Fibroblast of mammary gland (primary cell): ENCODE results near the gene TP53I3.
A peak's percentile ranks its signal among the peaks of the same experiment; 100 is the strongest.

Source experiments
- DNase-seq: peaks from one replicate; pipeline ENCODE4 v3.0.0-alpha.2; 2010; ENCODE audit warnings: low read depth
- H3K4me3 ChIP-seq: 2 replicates; pipeline ENCODE4 v1.5.1; 2011; ENCODE audit warnings: low read depth, mild to moderate bottlenecking, low read length, moderate library complexity; ENCODE audit not compliant: control insufficient read depth
- TF ChIP-seq, protein P1 (sequence below): conservative IDR thresholded peaks from 2 replicates; pipeline ENCODE4 v1.5.1; 2011; ENCODE audit warnings: low read depth, low read length, inconsistent platforms; ENCODE audit not compliant: control insufficient read depth, insufficient read depth

TP53I3 gene

DNA sequence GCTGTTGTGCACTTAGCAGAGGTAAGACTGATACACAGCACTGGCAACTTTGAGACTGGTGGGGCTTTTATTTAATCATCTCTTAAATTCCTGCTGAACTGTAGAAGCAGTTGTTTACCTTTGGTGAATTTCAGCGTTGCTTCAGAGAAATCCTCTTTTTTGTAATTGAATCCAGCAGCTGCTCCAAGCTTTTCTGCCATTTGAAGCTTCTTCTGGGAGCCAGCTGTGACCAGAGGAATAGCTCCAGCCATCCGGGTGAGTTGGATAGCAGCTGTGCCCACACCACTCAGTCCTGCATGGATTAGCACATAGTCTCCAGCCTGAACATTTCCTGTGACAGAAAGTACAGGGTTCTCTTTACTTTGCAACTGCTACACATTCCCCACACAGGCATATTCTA is 3.9 kb downstream of the TP53I3 start:
- DNase-seq, result no peak
- H3K4me3 ChIP-seq, result no peak overlapping the region
- TF ChIP-seq, protein P1, sequence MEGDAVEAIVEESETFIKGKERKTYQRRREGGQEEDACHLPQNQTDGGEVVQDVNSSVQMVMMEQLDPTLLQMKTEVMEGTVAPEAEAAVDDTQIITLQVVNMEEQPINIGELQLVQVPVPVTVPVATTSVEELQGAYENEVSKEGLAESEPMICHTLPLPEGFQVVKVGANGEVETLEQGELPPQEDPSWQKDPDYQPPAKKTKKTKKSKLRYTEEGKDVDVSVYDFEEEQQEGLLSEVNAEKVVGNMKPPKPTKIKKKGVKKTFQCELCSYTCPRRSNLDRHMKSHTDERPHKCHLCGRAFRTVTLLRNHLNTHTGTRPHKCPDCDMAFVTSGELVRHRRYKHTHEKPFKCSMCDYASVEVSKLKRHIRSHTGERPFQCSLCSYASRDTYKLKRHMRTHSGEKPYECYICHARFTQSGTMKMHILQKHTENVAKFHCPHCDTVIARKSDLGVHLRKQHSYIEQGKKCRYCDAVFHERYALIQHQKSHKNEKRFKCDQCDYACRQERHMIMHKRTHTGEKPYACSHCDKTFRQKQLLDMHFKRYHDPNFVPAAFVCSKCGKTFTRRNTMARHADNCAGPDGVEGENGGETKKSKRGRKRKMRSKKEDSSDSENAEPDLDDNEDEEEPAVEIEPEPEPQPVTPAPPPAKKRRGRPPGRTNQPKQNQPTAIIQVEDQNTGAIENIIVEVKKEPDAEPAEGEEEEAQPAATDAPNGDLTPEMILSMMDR, result no peak

DNA sequence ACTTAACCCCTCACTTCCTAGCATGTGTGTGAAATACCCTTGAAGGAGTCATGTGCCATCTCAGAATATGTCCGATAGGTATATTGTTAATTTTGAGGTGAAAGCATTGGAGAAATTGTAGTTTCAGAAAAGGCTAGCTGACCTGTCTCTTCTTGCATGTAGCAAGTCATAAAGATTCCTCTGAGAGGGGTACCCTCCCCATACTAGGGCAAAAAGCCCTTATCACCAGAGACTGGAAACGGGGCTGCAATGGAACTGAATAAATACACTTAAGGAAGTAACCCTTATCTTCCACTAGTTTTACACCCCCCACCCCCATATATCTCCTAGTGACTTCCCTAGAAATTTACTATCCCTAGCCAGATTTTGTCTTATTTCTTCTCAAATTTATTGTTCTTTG is 6.8 kb downstream of the TP53I3 start:
- no peak for DNase-seq
- TF ChIP-seq, protein P1, result no peak
- H3K4me3 ChIP-seq, result peak overlapping the region; percentile 99

DNA sequence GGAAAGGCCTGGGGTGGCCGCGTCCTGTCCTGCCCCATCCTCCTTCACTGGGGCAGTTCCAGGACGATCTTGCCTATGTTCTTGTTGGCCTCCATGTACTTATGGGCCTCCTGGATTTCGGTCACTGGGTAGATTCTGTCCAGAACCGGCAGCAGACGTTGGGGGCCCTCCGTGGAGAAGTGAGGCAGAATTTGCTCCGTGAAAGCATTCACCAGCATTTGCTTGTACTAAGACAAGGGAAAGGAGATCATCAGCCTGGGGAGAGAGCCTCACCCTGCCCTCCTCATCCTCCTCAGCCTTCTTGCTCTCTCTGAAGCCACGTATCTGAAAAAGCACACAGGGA is 7.1 kb downstream of the TP53I3 start:
- TF ChIP-seq, protein P1, result no peak
- no peak for DNase-seq
- H3K4me3 ChIP-seq, result peak overlapping the region; percentile 99

DNA sequence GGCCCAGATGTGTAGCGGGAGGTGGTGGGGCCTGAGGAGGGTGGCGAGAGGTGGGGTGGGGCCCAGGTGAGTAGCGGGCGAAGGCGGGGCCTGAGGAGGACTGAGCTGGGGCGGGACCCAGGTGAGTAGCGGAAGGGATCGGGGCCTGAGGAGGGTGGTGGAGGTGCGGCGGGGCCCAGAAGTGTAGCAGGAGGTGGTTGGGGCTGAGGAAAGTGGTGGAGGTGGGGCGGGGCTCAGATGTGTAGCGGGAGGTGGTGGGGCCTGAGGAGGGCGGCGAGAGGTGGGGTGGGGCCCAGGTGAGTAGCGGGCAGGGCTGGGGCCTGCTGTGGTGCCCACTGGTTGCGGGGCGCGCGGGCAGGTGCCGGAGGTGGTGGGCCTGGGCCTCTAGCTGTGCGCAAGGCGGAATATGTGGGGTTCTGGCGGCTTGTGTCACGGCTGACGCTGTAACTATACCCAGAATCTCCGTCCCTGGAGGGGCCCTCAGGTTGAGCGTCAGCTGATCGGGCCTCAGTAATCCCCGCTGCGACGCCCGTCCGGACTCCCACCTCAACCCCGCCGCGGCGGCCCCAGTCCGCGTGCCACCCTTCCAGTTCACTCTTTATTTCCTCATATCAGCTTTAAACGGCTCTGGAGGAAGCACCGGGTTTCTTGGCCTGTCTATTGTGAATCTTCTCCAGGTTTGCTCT is 7.6 kb downstream of the TP53I3 start:
- TF ChIP-seq, protein P1, result no peak
- DNase-seq, result peak; percentile 13
- peak overlapping the region; percentile 99 for H3K4me3 ChIP-seq

DNA sequence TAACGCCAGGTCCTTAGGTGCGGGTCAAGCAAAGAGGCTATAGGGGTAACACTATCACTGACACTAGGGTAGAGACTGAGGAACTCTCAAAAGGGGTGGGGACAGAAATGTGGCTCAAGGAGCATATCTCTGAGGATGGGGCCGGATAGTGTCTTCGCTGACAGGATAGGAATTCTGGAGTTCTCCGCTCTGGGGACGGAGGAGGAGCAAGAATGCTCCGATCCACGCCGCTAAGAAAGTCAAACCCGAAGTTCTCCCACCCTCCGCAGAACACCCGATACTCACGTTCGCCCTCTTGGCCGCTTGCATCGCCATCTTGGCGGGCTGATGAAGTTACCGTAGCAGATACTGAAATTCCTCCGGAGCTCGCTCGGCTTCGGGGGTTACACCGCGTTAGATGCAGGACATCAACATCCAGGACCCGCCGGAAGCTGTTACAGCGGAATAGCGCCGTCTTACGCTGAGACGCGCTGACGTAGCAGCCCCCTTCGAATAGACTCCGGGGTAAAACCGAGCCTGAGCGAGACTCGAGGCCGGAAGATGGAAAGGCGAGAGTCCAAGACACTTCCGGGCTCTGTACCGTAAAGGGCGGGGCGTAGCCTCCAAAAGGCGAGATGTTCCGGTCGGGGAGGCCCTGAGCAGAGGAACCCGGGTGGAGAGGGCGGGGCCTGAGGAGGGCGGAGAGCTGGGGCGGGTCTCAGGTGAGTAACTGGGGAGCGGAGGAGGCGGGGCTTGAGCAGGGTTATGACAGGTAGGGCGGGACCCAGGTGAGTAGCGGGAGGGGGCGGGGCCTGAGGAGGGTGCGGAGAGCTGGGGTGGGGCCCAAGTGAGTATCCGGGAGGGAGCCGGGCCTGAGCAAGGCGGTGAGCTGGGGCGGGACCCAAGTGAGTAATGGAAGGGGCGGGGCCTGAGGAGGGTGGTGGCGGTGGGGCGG is 8.5 kb downstream of the TP53I3 start, which contains the start of gene SF3B6:
TSS of gene SF3B6 (minus strand) at position 412 of the 934 bp plus-strand sequence. CDS start at position 315, 97 bp downstream.
- peak; percentile 98 for DNase-seq
- H3K4me3 ChIP-seq, result peak within 1 kb of the TSS; percentile 99
- TF ChIP-seq, protein P1, result no peak

DNA sequence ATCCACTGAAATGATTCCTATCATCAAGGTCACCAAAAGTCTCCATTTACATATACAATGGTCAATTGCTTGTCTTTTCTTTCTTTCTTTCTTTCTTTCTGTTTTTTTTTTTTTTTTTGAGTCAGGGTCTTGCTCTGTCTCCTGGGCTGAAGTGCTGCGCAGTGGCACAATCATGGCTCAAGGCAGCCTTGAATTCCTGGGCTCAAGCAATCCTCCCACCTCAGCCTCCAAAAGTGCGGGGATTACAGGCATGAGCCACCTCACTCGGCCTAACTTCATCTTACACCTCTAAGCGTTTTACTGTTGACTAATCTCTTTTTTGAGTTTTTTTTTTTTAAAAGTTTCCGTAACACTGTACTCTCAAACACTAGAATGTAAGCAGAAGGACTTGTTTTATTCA is 9.4 kb downstream of the TP53I3 start:
- no peak for DNase-seq
- TF ChIP-seq, protein P1, result no peak
- H3K4me3 ChIP-seq, result peak overlapping the region; percentile 99
